Panc1 (cell line): ENCODE results near the gene TMEM121.

Experiments
- CTCF ChIP-seq: fragments of 450-650 bp; IDR thresholded peaks from 2 replicates; pipeline ENCODE4 v1.5.1; 2017; ENCODE audit warnings: mild to moderate bottlenecking
- REST ChIP-seq, 2 experiments: IDR thresholded peaks; 2 replicates each; pipeline ENCODE4 v1.6.1; 2011 to 2012; ENCODE audit warnings: low read depth in 2 of 2, control low read depth in 1 of 2, low read length in 1 of 2, mild to moderate bottlenecking in 1 of 2, moderate library complexity in 1 of 2; ENCODE audit not compliant: insufficient read depth in 1 of 2

GRCh38 chr14:105503296-105503640 lies 23.1 kb upstream of the TMEM121 start:
- TF ChIP-seq CTCF = no peak
- no peak for TF ChIP-seq REST (IDR thresholded peaks at IDR 0.05; ENCODE audit: insufficient read depth in 1 of 2, low read depth in 2 of 2, low read length in 1 of 2)
